HG02642 (cell line): Measurements from ENCODE around the gene PDE4D.
A peak's percentile ranks its signal among the peaks of the same experiment; 100 is the strongest.
"Not testable (repeated sequence)": the region's sequence is repeated elsewhere in the genome, so short reads cannot be mapped to it uniquely, and the experiment has no call there.

Experiments
- ATAC-seq: cut with Tn5 transposase; IDR thresholded peaks from one replicate; pipeline ENCODE4 v1.9.1; 2021; ENCODE audit warnings: mild to moderate bottlenecking; ENCODE audit not compliant: unreplicated experiment, poor library complexity

Gene PDE4D

DNA sequence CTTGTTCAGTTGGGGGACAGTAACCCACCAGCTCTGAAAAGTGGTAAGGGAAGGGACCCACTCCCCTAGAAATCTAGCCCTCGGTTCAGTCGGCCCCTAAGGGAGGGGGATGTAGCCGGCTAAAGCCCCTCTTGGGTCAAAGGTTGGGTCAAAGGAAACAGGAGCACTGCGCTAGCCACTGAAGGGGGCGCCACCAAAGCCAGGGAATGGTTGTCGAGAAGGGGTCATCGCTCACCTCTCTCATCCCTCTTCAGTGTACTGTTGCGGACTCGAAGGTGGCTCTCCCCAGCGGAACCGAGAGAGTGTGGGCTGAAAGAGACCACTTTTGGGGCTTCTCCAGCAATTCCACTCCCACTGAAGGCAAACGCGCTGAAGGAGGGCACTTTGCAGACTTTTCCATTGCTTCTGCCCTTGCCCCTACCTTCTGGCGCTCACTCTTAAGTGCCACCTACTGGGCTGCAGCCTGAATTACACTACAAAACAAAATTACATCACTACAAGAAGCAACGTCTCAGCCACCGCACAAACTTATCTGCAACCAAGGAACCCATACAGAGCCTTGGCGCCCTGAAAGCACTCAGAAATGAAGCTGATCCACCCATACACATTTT, 396.9 kb downstream of the PDE4D start:
- peak; percentile 51 for ATAC-seq

DNA sequence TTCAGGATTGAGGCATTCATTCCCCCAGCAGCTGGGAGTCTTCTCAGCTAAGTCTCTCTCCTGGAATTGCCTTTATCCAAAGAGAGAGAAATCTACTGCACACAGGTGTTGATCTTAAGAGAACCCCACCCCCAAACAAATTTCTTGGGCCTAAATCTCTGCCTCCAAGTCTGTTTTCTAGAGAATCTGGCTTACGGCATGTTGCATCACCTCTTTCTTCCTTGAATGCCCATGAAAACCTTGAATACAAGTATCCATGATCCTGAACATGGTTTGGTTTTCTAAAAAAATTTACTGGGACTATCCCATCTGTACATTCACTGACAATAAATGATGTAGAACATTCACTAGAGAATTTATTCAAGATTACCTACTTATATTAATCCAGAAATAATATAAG, 401.6 kb downstream of the PDE4D start:
- no peak for ATAC-seq

DNA sequence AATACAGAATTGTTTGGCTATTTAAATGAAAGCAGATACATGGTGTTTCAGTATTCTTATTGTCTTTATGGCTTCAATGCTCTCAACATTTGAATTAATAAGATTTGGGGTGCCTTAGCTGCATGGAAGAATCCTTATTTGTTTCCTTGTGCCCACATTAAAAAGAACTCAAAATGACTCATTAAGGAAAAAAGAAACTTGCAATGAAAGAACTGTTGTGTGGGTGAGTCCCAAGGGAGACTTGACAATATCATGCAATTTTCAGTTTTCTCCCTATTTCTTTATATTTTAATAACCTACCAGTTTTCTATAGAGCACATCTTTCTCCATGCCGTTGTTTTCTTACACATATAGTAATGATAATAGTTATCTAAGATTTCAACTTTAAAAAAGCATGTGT, 404.0 kb downstream of the PDE4D start:
- ATAC-seq: no peak

DNA sequence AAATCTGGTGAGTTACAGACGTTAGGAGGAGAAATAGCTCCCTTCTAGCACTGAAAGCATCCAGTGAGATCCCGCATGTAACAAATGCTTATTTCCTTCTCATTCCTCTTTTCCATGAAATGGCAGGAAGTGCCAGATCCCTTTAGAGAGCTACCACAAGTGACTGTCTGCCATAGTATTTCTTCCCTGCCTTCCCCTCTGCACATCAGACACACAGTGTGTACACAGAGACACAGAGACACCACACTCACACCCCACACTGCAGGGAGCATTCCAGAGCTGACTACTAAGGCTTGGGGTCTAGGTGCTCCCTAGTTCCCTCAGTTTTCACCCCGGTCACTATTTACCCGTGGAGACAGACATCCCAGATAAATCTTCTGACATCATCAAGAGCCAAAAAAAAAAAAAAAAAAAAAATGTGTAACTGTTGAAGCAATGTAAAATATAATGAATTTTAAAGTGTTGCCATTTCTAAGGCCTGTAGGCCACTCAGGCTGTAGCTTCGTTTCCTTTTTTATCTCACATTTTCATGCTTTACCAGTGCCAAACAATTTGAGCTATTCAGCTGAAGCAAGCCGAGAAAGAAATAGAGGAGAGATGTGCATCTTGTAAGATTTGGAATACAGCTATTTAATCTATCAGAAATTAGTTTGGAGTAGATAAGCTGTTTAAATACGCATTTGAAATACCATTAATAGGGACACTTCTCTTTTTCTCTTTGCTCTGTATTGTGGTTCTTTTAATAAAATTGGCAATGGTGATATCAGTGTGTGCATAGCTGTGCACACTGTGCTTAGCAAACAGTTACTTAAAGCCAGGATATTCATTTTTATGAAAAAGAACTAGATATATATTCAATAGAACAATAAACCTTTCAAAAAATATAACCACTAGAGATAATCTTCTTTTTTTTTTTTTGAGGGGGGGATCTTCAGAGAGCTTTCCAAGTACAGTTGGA, 405.5 kb downstream of the PDE4D start:
- ATAC-seq: no peak

DNA sequence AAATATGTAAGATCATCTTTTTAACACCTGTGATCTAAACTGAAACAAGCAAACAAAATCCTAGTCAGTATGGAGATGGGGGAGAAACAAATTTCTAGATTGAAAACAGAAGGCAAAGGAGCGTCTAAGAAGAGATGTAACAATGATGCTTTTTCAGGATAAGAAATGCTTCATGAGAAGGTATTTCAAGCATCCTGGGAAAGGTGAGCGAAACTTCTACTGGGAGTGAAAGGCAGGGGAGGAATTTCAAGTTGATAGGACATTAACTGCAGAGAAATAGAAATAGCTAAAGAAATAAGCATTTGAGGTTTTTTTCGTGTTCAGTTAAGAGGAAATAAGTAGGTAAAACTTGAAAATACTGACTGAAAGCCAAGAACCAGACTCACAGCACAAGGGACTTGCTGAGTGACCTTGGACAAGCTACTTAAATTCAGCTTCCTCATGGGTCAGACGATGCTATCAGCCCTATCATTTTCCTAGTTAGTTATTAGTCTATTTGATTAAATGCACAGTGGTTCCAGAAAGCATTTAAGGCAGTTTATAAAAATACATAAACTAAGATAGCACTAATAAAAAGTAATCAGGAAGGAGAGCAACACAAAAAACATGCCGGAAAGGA, 406.3 kb downstream of the PDE4D start:
- no peak for ATAC-seq

DNA sequence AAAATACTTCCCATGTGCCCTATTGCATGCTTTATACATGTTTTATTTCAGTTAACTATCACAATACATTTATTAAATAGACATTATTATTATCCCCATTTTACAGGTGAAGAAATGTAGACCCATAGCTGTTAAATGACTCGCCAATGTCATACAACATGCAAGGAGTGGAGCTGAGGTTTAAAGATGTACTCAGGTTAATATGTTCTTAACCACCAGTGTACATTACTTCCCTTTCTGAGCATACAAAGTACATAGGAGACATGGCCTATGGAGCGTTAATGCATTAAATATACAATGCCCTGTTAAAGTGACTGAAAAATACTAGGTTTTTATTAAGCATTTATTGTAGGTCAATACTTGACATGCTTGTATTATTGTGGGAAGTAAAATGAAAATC, 407.0 kb downstream of the PDE4D start:
- ATAC-seq: no peak

DNA sequence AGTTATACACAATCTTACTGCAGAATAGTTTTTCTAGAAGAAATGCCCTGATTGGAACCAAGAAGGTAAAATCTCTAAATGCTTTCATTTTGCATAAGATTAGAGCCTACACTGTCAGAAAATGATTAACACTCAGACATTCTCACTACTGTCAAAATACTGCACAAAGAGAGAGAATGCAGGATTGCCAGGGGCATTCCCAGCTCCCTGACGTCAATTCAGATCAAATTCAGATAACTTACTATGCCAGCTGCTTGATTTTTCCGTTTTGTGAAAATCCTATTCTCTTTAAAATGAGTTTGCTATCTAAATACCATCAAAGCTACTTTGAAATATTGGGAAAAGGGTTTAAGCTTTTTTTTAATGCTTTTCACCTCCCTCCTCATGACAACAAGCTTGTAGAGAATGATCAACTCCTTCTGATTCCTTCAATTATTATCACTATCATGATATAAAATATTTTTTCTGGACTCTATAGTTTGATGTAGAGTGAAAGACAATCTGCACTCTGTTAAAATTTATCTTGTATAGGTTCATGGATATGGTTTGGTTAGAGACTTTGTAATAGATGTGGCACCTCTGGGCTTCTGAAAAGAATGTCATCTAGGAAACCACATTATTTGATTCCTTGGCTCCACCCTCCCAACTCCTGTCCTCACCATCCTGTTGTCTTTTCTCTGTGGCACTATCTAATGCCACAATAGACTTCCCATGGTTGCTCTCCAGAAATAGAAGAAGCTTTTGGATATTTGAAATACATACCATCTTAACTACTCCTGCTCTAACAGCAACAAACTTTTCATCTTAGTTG, 407.7 kb downstream of the PDE4D start:
- no peak for ATAC-seq

DNA sequence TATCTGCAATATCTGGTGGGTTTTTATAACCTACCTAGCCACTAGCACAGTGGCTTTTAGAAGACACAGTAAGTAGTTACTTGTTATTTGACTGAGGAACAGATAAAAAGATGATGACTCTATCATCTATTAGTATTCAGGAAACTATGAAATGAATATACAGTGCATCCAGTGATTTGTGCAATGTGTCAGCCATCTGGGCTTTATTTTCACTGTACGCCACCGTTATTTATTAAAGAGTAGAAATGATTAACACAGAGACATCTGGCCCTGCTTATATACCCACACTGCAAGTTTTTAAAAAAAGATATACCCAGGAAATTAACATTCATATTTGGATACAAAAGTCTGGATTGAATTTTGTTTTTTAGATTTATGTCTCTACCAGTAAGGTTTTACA, 408.4 kb downstream of the PDE4D start:
- ATAC-seq: no peak

DNA sequence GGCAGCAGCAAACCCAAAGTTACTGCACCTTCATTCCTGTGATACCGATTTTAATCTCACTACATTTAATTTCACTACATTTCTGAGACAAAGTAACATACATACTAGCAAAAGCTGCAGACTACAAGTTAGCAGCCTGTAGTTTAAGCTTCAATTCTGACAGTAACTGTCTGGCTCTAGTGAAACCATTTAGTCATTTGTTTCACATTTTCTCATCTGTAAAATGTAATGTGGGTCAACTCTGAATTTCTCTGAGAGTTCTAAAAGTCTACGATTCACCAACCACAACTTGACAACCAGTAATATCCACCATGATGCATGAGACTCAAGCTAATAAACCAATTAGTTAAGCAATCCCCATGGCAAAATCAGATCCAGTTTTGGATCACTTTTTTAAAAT, 408.9 kb downstream of the PDE4D start:
- ATAC-seq: no peak

DNA sequence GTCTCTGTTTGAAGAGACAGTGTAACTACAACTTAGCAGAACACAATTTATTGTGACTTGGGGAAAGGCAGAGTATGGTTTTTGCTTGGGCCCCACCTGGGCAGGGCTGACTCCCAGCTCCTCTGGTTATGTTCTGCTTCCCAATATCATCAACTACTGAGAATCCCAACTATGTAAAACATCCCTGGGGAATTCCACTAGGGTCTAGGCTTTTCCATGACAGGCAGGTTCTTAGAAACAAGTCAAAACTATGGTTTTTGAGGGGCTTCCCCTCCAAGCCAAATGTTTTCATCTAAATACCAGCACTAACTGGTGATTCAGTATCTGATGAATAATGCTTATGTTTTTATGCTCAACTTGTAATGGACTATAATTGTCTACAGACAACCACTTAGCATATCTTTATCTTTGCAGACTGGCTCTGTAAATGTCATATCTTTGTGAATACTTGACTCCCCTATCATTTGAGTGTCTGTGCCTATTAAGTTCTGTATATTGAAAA, 409.5 kb downstream of the PDE4D start:
- ATAC-seq: no peak

DNA sequence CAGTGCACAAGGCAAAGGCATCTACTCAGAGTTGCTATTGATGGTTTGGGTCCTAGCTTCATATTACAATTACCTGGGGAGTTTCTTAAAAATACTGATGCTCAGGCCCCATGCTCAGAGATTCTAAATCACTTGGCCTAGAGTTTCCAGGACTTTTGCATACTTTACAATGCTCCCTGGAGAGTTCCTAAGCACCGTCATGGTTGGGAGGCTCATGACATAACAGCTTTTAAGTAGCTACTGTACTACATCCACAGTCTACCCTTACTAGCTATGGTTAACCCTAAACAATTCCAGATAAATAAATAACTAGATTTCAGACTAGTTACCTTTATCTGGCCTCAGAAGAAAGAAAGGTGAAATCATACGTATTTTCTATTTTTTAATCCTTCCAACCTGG, 414.4 kb downstream of the PDE4D start:
- no peak for ATAC-seq

DNA sequence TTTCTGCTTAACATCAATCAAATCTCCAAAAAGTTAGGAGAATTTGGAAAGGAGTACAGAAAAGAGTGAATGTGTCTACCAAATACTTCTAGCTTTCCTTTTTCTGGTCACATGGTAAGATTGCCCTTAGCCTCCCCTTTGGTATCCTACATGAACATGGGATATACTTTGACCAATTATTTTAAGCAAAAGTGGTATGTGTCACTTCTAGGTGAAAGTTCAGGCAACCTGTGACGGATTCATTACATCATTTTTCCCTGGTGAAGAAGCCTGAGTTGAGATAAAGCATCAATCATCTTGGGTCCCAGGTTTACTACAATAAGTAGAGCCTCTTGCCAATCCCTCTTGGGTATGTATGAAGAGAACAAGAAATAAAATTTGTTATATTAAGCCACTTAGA, 419.2 kb downstream of the PDE4D start:
- no peak for ATAC-seq

DNA sequence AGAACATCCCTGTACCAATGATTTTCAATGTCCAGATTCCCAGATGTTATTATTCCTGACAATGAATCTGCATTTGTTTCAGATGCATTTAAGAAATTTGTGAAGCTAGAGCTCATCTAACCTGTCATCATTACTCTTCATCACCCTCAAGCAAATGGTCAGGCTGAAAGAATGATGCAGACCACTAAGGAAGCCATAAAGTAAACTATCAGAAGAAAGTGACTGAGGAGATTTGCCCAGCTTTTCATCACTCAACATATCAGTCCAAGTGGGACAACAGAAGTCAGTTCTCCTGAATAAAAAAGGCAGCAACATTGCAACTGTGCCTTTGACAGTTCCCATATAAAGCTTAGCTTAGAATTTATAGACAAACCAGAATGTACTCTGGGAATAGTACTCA, 419.9 kb downstream of the PDE4D start:
- no peak for ATAC-seq

DNA sequence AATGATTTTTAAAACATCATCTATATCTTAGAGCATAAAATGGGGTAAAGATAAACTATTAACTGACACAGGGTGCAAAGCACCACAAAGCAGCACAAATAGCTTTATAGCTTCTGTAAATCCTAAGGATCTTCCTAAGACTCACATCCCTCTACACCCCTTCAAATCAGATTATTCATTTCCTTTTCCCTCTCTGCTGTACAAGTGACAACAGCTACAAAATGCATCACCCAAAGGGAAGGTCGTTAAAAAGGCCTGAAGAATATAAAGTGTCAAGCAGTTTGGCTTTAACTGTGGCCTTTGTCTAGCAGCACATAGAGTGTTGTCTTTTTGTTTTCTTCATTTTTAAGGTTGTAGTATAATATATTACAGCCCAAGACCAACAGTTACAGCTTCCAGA, 422.1 kb downstream of the PDE4D start:
- ATAC-seq: no peak

DNA sequence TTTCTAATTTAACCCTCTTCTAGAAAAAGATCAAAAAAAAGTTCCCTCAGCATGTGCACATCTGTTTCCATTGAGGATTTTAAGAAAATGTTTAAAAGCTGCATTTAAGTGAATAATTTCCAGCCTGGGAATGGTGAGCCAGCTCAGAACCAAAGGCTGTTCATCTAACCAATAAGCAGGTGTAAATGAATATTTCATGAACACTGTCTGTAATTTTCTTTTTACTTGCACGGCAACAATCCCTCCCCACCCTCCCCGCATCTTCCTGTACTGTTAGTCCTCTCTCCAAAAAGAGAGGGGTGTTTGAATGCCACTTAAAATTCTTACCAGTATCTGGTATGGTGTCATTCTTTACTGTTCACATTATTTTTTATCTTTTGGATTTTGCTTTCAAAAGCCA, 425.6 kb downstream of the PDE4D start:
- no peak for ATAC-seq

DNA sequence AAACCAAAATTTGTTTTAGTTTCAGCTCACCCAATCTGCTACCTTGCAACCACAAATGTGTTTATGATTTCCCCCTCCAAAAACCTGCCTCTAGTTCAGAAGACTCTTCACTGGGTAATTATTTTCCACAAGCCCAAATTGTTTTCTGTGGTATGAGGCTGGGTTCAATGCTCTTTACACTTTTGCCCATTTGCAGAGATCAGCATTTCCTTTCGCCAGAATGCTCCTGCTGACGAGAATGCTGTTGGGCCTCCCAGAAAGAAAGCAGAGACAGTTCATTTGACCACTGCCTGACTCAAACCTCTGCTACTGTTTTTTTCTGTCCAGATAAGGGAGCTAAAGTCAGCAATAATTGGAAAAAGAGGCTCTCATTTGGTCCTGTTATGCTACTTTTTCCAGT, 427.3 kb downstream of the PDE4D start:
- no peak for ATAC-seq

DNA sequence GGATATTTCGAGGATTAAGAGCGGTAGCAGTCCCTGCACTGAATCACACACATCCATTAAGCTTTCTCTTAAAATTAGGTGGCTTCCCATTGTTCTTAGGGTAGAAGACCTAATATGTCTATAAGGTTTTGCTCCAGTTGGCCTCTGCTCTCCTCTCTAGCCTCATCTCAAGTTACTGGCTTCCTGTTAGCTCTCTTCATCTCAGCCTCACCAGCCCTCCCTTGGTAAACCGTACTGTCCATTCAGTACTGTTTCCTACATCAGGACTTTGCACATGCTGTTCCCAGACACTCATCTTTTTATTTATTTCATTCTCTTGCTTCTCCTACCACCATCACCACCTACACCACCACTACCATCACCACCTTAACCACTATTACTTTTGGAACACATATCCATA, 428.6 kb downstream of the PDE4D start:
- ATAC-seq: no peak

DNA sequence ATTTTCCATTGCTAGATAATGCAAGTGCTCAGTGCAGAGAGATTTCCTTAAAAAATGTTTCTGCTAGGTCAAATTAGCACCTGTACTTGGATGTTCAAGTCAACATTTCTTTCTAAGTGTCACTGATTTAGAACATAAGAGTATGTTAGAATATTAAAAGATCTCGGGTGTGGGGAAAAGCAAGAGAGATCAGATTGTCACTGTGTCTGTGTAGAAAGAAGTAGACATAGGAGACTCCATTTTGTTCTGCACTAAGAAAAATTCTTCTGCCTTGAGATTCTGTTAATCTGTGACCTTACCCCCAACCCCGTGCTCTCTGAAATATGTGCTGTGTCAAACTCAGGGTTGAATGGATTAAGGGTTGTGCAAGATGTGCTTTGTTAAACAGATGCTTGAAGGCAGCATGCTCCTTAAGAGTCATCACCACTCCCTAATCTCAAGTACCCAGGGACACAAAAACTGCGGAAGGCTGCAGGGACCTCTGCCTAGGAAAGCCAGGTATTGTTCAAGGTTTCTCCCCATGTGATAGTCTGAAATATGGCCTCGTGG, 429.8 kb downstream of the PDE4D start:
- not testable (repeated sequence) for ATAC-seq

DNA sequence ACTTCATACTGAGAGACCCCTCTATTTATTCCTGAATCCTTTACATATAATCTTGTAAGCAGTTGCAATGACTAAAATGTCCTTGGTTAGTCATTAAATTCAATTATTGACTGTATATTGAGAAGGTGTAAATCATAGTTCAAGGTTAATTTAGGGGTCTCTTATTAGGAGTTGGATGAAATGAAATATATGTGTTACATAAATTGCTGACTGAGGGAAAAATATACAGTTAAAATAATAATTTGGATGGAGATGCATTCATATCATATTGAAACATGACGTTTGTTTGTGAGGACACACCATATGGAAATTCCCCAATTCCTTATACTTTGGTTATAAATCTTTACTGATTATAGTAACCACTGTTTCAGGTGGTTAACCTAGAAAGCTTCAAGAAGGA, 430.6 kb downstream of the PDE4D start:
- no peak for ATAC-seq
